PC-3 (cell line): ENCODE results near the gene ADCK2.
"Not testable (repeated sequence)": the region's sequence is repeated elsewhere in the genome, so short reads cannot be mapped to it uniquely, and the experiment has no call there.

ENCODE experiments used
- CTCF ChIP-seq: fragments of 300-600 bp; sonication (generic); conservative IDR thresholded peaks from 2 replicates; pipeline ENCODE4 v1.5.1; 2017; ENCODE audit warnings: antibody characterized with exemption, low read depth, mild to moderate bottlenecking, low read length
- EZH2 ChIP-seq: fragments of 300-600 bp; sonication (generic); IDR thresholded peaks from one replicate; pipeline ENCODE4 v1.6.1; 2017; ENCODE audit warnings: antibody characterized with exemption, mild to moderate bottlenecking, low read length; ENCODE audit not compliant: unreplicated experiment
- EZH2phosphoT487 ChIP-seq: fragments of 300-600 bp; sonication (generic); IDR thresholded peaks from 2 replicates; pipeline ENCODE4 v1.6.1; 2018; ENCODE audit warnings: mild to moderate bottlenecking, antibody characterized with exemption, low read length, borderline replicate concordance

- not testable (repeated sequence) for TF ChIP-seq EZH2, CTCF, EZH2phosphoT487
Observed at GRCh38 chr7:140708764-140709163, 36.0 kb downstream of the ADCK2 start.
